Thoracic aorta (tissue), 2 donors: ENCODE results near the gene AFDN. TPM values are rescaled to one million over a fixed set of nuclear protein-coding genes. Genes with fewer than 3 reads are reported as not detected.

Experiments
- ATAC-seq: fragments of 150-250 bp; one replicate; pipeline ENCODE4 v1.8.0; 2017; ENCODE audit warnings: low read depth; ENCODE audit not compliant: insufficient number of reproducible peaks, low FRiP score
- DNase-seq: peaks from one replicate; pipeline ENCODE4 v3.0.0-alpha.2; 2020; ENCODE audit warnings: low spot score
- H3K27ac ChIP-seq, 2 donors: fragments of 200-600 bp; sonication (generic); 1 replicate in 1 of 2; 2 replicates in 1 of 2; pipeline ENCODE4 v1.5.1; 2016; ENCODE audit warnings: mild to moderate bottlenecking in 2 of 2, moderate library complexity in 2 of 2
- H3K27me3 ChIP-seq: fragments of 200-600 bp; sonication (generic); replicated peaks from 2 replicates; pipeline ENCODE4 v1.6.0; 2016; ENCODE audit warnings: mild to moderate bottlenecking; ENCODE audit not compliant: insufficient read depth
- H3K36me3 ChIP-seq: fragments of 200-600 bp; sonication (generic); one replicate; pipeline ENCODE4 v1.5.1; 2016
- H3K4me1 ChIP-seq, 2 donors: fragments of 200-600 bp; sonication (generic); 1 replicate in 1 of 2; 2 replicates in 1 of 2; pipeline versions ENCODE4 v1.5.1 to v1.6.0; 2016; ENCODE audit warnings: low read depth in 2 of 2, mild to moderate bottlenecking in 1 of 2; ENCODE audit not compliant: control insufficient read depth in 1 of 2
- H3K4me3 ChIP-seq: fragments of 200-600 bp; sonication (generic); 2 replicates; pipeline ENCODE4 v1.5.1; 2016; ENCODE audit warnings: mild to moderate bottlenecking
- H3K9me3 ChIP-seq: fragments of 200-600 bp; sonication (generic); 2 replicates; pipeline ENCODE4 v1.5.1; 2016
- total RNA-seq, 2 donors: library from RNA; depleted of rRNA; stranded (reverse); fragments of >200 nt; gene quantifications; one replicate each; pipeline versions ENCODE4 v1.1.0 to v1.2.3, GENCODE V29; 2016
- TF ChIP-seq, protein P1 (sequence below): fragments of 200-600 bp; sonication (generic); IDR thresholded peaks from one replicate; pipeline ENCODE4 v1.5.1; 2019; ENCODE audit warnings: antibody characterized with exemption

The AFDN gene
- total RNA-seq, 2 donors from 2014 or later, result 70.5 to 79.5 TPM

DNA sequence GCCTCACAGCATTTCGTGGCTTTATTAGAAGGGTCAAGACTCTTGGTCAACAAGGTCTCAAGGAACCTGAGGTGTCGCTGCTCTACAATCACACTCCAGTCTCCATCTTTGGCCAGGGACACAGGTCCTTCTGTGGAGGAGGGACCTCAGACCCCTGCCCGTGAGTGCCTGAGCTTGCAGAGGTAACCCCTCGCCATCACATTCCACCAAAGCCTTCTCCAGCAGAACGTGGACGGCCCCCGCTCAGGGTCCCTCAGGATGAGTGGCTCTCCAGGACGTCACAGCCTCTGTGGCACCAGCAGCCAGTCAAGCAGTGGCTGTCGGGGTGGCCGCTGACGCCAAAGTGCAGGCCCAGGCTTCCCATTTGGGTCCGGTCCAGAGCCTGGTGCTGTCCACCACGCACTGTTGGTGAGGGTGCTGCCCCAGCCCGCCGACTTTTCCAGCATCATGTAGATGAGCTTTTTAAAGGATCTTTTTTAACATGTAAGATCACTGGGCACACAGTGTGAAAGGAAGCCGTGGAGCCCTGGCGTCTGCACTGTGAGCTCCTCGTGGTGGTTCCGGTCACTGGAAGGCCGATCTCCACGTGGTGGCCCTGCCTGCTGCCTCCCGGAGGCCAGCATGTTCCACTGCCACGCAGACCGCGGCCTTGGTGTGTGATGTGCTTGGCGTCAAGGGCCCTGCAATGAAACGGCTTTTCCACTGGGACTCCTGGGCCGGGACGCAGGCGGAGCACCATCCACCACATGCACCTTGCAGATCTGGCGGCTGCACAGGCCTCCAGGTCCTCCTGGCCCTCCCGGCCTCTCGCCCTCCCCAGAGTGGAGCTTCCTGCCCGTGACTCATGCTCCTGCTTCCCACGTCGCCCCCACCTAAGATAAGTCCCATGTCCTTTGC is 162.5 kb downstream of the AFDN start:
- DNase-seq (no peak), ATAC-seq (no peak)
- no peaks in the 10 kb centered on the region for H3K27me3 ChIP-seq
- no peak overlapping the region for H3K27ac ChIP-seq
- TF ChIP-seq, protein P1, sequence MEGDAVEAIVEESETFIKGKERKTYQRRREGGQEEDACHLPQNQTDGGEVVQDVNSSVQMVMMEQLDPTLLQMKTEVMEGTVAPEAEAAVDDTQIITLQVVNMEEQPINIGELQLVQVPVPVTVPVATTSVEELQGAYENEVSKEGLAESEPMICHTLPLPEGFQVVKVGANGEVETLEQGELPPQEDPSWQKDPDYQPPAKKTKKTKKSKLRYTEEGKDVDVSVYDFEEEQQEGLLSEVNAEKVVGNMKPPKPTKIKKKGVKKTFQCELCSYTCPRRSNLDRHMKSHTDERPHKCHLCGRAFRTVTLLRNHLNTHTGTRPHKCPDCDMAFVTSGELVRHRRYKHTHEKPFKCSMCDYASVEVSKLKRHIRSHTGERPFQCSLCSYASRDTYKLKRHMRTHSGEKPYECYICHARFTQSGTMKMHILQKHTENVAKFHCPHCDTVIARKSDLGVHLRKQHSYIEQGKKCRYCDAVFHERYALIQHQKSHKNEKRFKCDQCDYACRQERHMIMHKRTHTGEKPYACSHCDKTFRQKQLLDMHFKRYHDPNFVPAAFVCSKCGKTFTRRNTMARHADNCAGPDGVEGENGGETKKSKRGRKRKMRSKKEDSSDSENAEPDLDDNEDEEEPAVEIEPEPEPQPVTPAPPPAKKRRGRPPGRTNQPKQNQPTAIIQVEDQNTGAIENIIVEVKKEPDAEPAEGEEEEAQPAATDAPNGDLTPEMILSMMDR, result no peak
- no peak overlapping the region for H3K4me3 ChIP-seq
- no peaks in the 10 kb centered on the region for H3K9me3 ChIP-seq
- no peaks in the 10 kb centered on the region for H3K36me3 ChIP-seq
- no peaks in the 10 kb centered on the region for H3K4me1 ChIP-seq

DNA sequence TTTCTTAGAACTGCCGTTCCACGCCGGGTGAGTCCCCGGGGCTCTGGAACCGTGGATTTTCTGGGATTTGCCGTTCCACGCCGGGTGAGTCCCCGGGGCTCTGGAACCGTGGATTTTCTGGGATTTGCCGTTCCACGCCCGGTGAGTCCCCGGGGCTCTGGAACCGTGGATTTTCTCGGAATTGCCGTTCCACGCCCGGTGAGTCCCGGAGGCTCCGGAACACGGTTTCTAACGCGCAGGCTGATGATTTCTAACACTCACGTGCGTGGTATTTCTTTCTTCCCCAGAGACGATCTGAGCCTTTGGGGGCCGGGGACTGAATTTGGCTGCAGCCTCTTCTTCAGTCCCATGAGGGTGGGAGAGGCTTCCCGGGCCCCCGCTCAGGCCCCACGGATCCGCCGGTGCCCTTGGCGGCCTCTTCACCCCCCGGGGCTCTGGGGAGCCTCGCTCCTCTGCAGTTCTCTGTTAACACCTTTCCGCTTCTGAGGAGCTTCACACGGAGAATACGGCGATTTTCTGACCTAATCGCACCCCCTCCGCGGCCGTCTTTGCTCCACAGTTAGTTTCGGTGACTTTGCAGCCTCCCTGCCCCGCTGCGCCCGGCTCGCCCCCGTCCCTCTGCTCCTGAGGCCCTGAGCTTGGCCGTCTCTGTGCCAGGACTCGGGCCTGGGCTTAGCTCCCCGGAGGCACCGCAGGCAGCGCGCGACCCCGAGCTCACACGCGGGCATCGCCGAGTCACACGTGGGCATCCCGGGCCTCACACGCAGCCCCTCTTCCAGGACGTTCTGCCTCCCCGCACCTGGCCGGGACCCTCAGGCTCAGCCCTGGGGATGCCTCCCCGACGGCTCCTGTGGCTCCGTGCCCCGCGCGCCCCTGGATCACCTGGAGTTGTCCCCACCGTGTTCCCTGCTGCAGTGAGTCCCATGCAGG is 163.6 kb downstream of the AFDN start:
- H3K4me1 ChIP-seq, result no peaks in the 10 kb centered on the region
- no peak for DNase-seq
- no peak for ATAC-seq

DNA sequence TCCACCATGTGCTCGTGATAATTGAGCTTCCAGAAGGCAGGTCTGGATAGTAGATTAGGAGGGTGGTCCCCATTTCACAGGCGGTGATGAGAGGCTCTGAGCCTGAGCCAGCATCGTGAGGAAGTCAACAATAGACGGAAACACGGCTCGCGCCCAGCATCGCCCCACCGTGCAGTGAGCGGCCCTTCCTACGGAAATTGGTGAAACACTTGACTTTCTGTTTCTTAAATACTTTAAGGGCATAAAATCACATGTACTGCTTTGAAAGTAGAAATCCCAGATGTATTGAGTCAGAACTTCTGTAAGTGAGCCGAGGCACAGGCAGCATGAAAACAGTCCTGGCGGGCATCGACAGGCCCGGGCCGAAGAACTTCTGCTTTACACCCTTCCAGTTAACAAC is 166.5 kb downstream of the AFDN start:
- H3K36me3 ChIP-seq, result no peaks in the 10 kb centered on the region
- no peaks in the 10 kb centered on the region for H3K27me3 ChIP-seq
- no peaks in the 10 kb centered on the region for H3K4me1 ChIP-seq
- ATAC-seq (no peak), DNase-seq (no peak)
- no peak overlapping the region for H3K4me3 ChIP-seq
- H3K27ac ChIP-seq, result no peak overlapping the region
- TF ChIP-seq, protein P1, result no peak
- H3K9me3 ChIP-seq, result no peaks in the 10 kb centered on the region

More for the DNA sequence above, 163.6 kb downstream of the AFDN start:
- Histone ChIP-seq H3K9me3 (no peaks in the 10 kb centered on the region), H3K36me3 (no peaks in the 10 kb centered on the region), H3K4me3 (no peak overlapping the region), H3K27ac (no peak overlapping the region), H3K27me3 (no peaks in the 10 kb centered on the region)
- TF ChIP-seq, protein P1, result no peak

DNA sequence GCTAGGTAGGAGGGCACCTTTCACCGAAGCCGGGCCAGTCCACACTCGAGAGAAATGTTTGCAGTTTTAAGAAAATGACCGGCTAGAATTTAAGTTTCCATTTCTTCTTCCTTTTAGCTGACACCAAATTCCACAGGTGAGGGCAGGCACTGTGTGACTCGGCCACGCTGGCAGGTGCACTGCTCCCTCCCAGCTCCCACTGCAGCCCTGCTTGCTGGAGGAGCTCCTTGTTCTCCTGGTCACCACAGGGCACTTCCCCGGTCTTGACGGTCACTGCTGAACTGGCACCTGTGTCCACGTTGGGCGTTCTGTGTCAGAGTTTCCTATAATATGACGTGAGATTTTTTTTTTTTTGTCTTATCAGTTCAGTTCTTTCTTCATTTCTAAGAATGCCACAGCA is 167.1 kb downstream of the AFDN start:
- no peaks in the 10 kb centered on the region for H3K4me1 ChIP-seq
- no peaks in the 10 kb centered on the region for H3K36me3 ChIP-seq
- ATAC-seq, result no peak
- no peaks in the 10 kb centered on the region for H3K27me3 ChIP-seq
- TF ChIP-seq, protein P1, result no peak
- H3K9me3 ChIP-seq, result no peaks in the 10 kb centered on the region
- H3K27ac ChIP-seq, result no peak overlapping the region
- DNase-seq, result no peak
- H3K4me3 ChIP-seq, result no peak overlapping the region

DNA sequence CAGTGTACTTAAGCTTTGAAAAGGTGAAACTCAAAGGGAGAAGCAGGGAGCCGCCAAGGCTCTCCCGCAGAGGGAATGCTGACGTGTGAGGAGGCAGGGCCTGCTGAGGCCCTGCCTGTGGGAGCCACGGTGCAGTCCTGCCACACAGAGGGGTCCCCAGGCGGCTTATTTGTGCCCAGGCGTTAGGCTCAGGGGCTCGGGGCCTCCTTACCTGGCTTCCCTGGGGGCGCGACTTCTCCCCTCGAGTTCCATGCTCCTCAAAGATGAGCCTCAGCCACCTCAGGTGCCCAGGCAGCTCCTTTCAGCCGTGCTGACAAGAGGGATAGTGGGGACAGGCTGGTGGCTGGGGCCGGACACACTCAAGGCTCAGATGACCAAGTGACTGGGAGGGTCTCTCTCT is 168.6 kb downstream of the AFDN start:
- DNase-seq (no peak), ATAC-seq (no peak)
- Histone ChIP-seq H3K27ac (no peak overlapping the region), H3K27me3 (no peaks in the 10 kb centered on the region), H3K4me3 (no peak overlapping the region), H3K36me3 (no peaks in the 10 kb centered on the region), H3K9me3 (no peaks in the 10 kb centered on the region), H3K4me1 (no peaks in the 10 kb centered on the region)
- TF ChIP-seq, protein P1, result no peak
